Fibroblast of pulmonary artery (primary cell): ENCODE measurements around the gene SYNJ1.

Experiments
- DNase-seq: peaks from one replicate; pipeline ENCODE4 v3.0.0-alpha.2; 2010; ENCODE audit warnings: low read depth
- H3K4me3 ChIP-seq: replicated peaks from 2 replicates; pipeline ENCODE4 v1.5.1; 2011; ENCODE audit warnings: low read depth, mild to moderate bottlenecking, control low read depth, low read length, moderate library complexity
- CTCF ChIP-seq: IDR thresholded peaks from 2 replicates; pipeline ENCODE4 v1.5.1; 2011; ENCODE audit warnings: mild to moderate bottlenecking, control low read depth, low read length, inconsistent platforms; ENCODE audit errors: missing control alignments

The SYNJ1 gene

DNA sequence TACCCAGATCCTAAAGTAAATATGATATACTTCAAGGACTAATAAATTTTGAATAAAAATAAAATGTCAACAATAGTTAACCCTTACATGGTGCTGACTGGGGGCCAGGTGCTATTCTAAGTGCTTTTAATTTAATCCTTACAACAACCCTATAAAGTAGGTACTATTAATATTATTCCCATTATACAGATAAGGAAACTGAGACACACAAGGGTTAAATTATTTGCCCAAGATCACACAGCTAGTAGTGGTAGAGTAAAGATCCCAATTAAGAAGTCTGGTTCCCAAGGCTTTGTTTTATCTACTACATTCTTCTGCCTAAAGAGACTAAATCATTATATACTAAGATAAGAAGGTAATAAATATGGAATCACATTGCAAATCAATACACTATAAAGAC is 34.2 kb downstream of the SYNJ1 start:
- no peak for TF ChIP-seq CTCF
- no peak for DNase-seq

DNA sequence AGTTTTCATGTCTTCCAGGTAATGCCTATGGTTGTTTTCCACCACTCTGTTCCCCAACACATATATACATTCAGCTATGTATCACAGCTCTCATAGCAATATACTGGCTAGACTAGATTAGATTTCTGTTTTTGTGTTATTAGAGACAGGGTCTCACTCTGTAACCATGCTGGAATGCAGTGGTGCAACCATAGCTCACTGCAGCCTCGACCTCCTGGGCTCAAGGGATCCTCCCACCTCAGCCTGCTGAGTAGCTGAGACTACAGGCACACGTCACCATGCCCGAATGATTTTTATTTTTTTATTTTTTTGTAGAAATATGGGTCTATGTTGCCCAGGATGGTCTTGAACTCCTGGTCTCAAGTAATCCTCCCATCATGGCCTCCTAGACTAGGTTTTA is 37.7 kb downstream of the SYNJ1 start:
- TF ChIP-seq CTCF: no peak
- DNase-seq: no peak
- no peak overlapping the region for H3K4me3 ChIP-seq

More for the DNA sequence above, 34.2 kb downstream of the SYNJ1 start:
- H3K4me3 ChIP-seq: no peak overlapping the region

DNA sequence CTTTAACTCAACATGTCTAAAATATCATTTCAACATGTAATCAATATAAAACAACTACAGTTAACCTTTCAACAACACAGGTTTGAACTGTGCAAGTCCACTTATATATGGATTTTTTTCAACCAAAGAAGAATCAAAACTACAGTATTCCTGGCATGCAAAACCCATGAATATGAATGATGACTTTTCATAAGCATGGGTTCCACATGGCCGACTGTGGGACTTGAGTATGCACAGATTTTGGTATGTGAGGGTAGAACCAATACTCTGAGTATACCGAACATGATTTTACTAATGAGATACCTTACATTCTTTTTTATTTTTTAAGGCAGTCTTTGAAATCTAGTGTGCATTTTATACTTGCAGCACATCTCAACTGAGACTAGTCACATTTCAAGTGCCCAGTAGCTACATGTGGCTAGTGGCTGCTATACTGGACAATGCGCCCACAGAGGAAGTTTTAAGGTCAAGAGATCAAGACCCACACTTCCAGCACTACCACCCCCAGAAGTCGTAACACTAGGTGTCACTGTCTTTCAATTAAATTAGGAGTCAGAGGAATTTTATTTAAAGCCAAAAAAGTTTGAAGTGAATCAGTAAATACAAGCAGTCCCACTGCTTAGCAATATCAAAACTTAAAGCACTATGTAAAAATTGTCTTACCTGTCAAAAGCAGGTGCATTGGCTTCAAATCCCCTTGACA is 40.0 kb downstream of the SYNJ1 start:
- DNase-seq: no peak
- no peak for TF ChIP-seq CTCF
- H3K4me3 ChIP-seq: no peak overlapping the region

GRCh38 chr21:32682696-32683474 is 44.9 kb downstream of the SYNJ1 start:
- DNase-seq: no peak
- no peak for TF ChIP-seq CTCF
- no peak overlapping the region for H3K4me3 ChIP-seq

DNA sequence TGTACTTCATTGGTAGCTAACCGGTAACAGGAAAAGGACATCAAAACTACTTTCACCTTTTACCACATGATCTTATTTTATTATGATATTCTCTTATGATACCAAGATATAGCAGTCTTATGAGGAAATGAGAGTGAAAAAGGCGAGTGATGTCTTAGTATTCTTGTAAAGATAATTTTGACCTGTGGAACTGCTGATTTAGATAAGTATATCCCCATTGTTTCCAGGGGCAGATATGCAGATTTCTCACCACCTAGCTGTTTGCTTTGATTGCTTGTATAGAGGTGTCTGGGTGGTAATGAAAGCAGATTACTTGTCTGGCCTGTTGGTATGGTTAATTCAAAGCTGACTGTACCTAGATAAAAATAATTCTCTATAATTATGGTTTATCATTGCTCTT is 53.1 kb downstream of the SYNJ1 start:
- TF ChIP-seq CTCF: no peak
- no peak for DNase-seq
- no peak overlapping the region for H3K4me3 ChIP-seq

GRCh38 chr21:32674038-32674437 is 53.8 kb downstream of the SYNJ1 start:
- TF ChIP-seq CTCF: no peak
- H3K4me3 ChIP-seq: no peak overlapping the region
- no peak for DNase-seq
